ENCODE measurements around the gene PRRC2B.
"Not testable (repeated sequence)": the region's sequence is repeated elsewhere in the genome, so short reads cannot be mapped to it uniquely, and the experiment has no call there.

The PRRC2B gene

DNA sequence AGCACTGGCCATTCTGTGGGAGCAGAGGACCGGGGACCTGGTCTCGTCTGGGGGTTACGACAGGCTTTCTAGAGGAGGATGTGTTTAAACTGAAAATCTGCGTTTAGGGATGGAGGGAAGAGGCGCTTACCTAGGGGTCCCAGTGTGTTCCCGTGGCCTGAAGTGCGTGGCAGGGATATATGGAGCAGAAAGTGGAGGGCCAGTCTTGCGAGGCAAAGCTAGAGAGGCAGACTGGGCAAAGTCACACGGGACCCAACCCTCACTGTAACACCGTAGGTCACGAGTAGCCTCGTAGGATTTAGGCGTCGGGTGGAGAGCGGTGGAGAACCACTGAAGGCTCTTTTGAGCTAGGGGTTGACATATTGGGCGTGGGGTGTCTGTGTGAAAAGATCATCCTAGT, 76.1 kb downstream of the PRRC2B start:
- Mint-ChIP-seq H3K27me3 (no peaks in the 10 kb centered on the region), H3K27ac (peak overlapping the region; percentile 78), H3K9me3 (no peaks in the 10 kb centered on the region), H3K36me3 (peaks cover 50% of the 10 kb centered on the region), H3K4me3 (no peak overlapping the region), H3K4me1 (no peaks in the 10 kb centered on the region)
- DNase-seq (ENCODE audit: low spot score in 2 of 2) (no peak), ATAC-seq (ENCODE audit: low read depth) (no peak)

DNA sequence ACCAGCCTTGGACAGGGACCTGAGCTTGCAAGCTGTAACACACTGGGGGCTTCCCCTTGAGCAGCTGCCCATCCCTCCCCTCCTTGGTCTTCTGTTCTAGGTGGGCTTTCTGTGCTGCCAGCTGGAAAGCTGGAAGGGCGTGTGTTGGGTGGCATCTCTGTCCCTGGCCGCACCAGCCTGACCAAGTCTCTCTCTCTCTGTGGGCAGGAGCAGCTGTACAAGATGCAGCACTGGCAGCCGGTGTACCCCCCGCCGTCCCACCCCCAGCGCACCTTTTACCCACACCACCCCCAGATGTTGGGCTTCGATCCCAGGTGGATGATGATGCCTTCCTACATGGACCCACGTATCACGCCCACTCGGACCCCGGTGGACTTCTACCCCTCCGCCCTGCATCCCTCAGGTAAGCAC, 76.7 kb downstream of the PRRC2B start:
- peaks cover 51% of the 10 kb centered on the region for H3K36me3 Mint-ChIP-seq

DNA sequence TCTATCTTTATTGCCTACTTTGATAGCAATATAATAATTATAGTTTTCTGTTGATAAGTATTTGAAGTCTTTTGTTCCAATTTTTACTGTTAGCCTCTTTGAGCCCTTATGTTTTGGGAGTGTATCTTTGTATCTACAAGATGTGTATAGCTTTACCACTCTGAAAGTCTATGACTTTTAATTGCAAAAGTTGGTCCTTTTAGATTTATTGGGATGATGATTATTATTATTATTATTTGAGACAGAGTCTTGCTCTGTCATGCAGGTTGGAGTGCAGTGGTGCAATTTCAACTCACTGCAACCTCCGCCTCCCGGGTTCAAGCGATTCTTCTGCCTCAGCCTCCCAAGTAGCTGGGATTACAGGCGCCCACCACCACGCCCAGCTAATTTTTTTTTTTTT, 78.2 kb downstream of the PRRC2B start:
- not testable (repeated sequence) for H3K27me3 Mint-ChIP-seq; H3K4me3 Mint-ChIP-seq; H3K4me1 Mint-ChIP-seq; ATAC-seq (ENCODE audit: low read depth); DNase-seq (ENCODE audit: low spot score in 2 of 2); H3K9me3 Mint-ChIP-seq; H3K27ac Mint-ChIP-seq
- peaks cover 47% of the 10 kb centered on the region for H3K36me3 Mint-ChIP-seq

More for the DNA sequence above, 76.7 kb downstream of the PRRC2B start:
- no peaks in the 10 kb centered on the region for H3K4me1 Mint-ChIP-seq
- DNase-seq (ENCODE audit: low spot score in 2 of 2) (no peak), ATAC-seq (ENCODE audit: low read depth) (no peak)
- no peak overlapping the region for H3K27ac Mint-ChIP-seq
- H3K27me3 Mint-ChIP-seq = no peaks in the 10 kb centered on the region
- H3K9me3 Mint-ChIP-seq = no peaks in the 10 kb centered on the region
- H3K4me3 Mint-ChIP-seq = no peak overlapping the region

DNA sequence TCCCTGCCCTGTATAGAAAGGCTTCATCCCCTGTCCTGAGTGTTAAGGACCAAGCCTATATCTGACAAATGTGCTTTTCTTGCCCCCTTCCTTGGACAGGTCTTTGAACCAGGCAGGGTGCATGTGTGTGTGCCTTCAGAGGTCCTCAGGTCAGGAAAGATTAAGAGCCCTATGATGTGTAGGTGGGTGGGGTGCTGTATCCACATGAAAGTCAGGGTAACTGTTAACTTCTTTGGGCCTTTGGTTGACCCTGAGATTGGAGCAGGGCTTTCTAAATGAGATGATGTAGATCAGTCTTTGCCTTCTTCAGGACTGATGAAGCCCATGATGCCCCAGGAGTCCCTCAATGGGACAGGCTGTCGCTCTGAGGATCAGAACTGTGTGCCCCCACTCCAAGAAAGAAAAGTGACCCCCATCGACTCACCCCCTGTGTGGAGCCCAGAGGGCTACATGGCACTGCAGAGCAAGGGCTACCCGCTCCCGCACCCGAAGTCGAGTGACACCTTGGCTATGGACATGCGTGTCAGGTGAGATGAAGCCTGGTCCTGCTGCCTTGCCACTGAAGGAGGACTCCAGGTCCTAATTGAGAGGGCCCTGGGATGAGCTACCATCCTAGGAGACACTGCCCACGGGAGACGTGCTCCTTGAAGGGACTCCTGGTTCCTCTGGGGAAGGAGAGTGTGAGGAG, 79.5 kb downstream of the PRRC2B start:
- ATAC-seq (ENCODE audit: low read depth) (no peak), DNase-seq (ENCODE audit: low spot score in 2 of 2) (no peak)
- no peak overlapping the region for H3K4me3 Mint-ChIP-seq
- H3K27me3 Mint-ChIP-seq = no peaks in the 10 kb centered on the region
- no peaks in the 10 kb centered on the region for H3K4me1 Mint-ChIP-seq
- H3K27ac Mint-ChIP-seq = no peak overlapping the region
- H3K36me3 Mint-ChIP-seq = peaks cover 45% of the 10 kb centered on the region
- no peaks in the 10 kb centered on the region for H3K9me3 Mint-ChIP-seq

DNA sequence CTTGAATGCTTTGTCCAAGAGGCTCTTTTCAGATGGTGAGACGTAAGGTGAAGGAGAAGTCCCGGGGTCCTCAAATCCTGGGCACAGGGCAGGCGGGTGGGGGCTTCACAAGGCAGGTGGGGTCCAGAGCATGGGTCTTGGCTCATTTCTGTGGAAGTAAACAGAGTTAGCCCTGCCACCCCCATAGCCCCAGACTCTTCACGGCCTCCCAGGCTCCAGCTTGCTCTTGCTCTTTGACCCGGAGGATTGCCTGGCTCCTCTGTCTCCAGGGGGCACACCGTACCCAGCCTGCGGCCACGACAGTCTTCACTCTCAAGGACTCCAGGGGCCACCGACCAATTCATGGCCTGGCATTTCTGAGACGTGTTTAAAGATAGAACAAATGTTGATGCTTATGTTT, 80.0 kb downstream of the PRRC2B start:
- no peak for DNase-seq (ENCODE audit: low spot score in 2 of 2)
- no peaks in the 10 kb centered on the region for H3K9me3 Mint-ChIP-seq

DNA sequence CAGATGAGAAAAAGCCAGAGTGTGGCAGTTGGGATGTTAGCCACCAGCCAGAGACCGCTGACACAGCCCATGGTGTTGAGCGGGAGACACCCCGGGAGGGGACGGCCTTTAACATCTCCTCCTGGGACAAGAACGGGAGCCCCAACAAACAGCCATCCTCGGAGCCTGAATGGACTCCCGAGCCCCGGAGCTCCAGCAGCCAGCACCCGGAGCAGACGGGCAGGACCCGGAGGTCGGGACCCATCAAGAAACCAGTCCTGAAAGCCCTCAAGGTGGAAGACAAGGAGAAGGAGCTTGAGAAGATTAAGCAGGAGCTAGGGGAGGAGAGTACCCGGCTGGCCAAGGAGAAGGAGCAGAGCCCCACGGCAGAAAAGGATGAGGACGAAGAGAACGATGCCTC, 80.8 kb downstream of the PRRC2B start:
- Mint-ChIP-seq H3K9me3 (no peaks in the 10 kb centered on the region), H3K4me1 (no peaks in the 10 kb centered on the region), H3K4me3 (no peak overlapping the region), H3K27ac (no peak overlapping the region), H3K36me3 (peaks cover 50% of the 10 kb centered on the region), H3K27me3 (no peaks in the 10 kb centered on the region)
- ATAC-seq (ENCODE audit: low read depth) = no peak
- no peak for DNase-seq (ENCODE audit: low spot score in 2 of 2)

More for the DNA sequence above, 80.0 kb downstream of the PRRC2B start:
- Mint-ChIP-seq H3K36me3 (peaks cover 47% of the 10 kb centered on the region), H3K27me3 (no peaks in the 10 kb centered on the region), H3K4me3 (no peak overlapping the region), H3K27ac (no peak overlapping the region), H3K4me1 (no peaks in the 10 kb centered on the region)
- ATAC-seq (ENCODE audit: low read depth) = no peak

DNA sequence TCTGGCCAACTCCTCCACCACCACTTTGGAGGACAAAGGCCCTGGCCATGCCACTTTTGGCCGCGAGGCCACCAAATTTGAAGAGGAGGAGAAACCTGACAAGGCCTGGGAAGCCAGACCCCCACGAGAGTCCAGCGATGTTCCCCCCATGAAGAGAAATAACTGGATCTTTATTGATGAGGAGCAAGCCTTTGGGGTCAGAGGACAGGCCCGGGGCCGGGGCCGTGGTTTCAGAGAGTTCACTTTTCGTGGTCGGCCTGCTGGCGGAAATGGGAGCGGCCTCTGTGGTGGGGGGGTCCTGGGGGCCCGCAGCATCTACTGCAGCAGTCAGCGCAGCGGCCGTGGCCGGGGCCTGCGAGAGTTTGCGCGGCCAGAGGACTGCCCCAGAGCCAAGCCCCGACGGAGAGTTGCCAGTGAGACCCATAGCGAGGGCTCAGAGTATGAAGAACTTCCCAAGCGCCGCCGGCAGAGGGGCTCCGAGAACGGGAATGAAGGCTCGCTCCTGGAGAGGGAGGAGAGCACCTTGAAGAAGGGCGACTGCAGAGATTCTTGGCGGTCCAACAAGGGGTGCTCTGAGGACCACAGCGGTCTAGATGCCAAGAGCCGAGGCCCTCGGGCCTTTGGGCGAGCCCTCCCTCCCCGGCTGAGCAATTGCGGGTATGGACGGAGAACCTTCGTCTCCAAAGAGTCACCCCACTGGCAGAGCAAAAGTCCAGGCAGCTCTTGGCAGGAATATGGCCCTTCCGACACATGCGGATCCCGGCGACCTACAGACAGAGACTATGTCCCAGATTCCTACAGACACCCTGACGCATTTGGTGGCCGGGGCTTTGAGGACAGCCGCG, 81.4 kb downstream of the PRRC2B start:
- DNase-seq (ENCODE audit: low spot score in 2 of 2) (no peak), ATAC-seq (ENCODE audit: low read depth) (no peak)
- Mint-ChIP-seq H3K27ac (no peak overlapping the region), H3K9me3 (no peaks in the 10 kb centered on the region), H3K4me1 (no peaks in the 10 kb centered on the region), H3K4me3 (no peak overlapping the region), H3K27me3 (no peaks in the 10 kb centered on the region), H3K36me3 (peaks cover 45% of the 10 kb centered on the region)

DNA sequence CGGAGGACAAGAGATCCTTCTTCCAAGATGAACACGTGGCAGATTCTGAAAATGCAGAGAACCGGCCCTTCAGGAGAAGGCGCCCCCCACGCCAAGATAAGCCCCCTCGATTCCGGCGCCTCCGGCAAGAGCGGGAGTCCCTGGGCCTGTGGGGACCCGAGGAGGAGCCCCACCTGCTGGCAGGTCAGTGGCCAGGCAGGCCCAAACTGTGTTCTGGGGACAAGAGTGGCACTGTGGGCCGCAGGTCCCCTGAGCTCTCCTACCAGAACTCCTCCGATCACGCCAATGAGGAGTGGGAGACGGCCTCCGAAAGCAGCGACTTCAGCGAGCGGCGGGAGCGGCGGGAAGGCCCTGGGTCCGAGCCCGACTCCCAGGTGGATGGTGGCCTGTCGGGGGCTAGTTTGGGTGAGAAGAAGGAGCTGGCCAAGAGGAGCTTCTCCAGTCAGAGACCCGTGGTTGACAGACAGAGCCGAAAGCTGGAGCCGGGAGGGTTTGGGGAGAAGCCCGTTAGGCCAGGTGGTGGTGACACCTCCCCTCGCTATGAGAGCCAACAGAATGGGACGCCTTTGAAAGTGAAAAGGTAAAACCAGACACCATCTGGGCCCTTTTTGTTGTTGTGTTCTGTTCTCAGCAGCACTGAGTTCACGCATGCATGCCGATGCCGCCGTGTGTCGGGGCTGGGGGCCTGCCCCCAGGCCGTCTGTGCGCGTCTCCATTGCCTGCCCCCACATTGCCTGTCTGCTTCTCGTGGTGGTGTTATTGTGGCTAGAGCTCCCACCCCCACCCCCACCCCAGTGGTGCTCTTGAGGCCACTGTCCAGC, 82.3 kb downstream of the PRRC2B start:
- Mint-ChIP-seq H3K4me3 (no peak overlapping the region), H3K27ac (no peak overlapping the region), H3K27me3 (no peaks in the 10 kb centered on the region)

DNA sequence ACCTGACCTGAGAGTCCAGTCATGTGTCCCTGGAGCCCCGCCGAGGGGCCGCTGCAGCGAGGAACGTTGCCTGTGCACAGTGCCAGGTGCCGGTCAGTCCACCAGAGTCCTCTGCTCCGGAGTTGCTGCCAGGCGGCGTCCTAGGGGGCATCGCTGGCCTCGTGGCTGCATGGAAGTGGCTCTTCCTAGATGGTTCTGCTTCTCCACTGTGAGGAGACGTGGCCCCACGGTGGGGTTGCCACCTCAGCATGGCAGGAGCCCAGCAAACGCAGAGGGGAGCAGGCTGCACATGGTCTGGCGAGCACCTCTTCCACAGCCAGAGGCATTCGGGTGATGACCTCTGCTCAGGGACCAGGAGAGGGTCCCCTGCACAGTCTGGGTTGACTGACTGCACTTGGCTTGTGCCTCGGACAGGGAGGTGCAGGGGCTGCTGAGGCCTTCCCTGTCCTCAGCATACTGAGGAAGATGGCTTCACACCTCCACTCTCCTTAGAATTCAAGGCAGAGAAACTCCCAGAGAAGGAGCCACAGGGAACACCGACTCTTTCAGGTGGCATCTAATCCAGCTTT, 83.0 kb downstream of the PRRC2B start:
- no peak overlapping the region for H3K4me3 Mint-ChIP-seq
- DNase-seq (ENCODE audit: low spot score in 2 of 2) (no peak), ATAC-seq (ENCODE audit: low read depth) (no peak)
- H3K4me1 Mint-ChIP-seq = no peaks in the 10 kb centered on the region
- no peak overlapping the region for H3K27ac Mint-ChIP-seq
- no peaks in the 10 kb centered on the region for H3K27me3 Mint-ChIP-seq
- peaks cover 37% of the 10 kb centered on the region for H3K36me3 Mint-ChIP-seq
- no peaks in the 10 kb centered on the region for H3K9me3 Mint-ChIP-seq

More for the DNA sequence above, 82.3 kb downstream of the PRRC2B start:
- ATAC-seq (ENCODE audit: low read depth) = no peak
- no peak for DNase-seq (ENCODE audit: low spot score in 2 of 2)
- Mint-ChIP-seq H3K9me3 (no peaks in the 10 kb centered on the region), H3K4me1 (no peaks in the 10 kb centered on the region), H3K36me3 (peaks cover 41% of the 10 kb centered on the region)

DNA sequence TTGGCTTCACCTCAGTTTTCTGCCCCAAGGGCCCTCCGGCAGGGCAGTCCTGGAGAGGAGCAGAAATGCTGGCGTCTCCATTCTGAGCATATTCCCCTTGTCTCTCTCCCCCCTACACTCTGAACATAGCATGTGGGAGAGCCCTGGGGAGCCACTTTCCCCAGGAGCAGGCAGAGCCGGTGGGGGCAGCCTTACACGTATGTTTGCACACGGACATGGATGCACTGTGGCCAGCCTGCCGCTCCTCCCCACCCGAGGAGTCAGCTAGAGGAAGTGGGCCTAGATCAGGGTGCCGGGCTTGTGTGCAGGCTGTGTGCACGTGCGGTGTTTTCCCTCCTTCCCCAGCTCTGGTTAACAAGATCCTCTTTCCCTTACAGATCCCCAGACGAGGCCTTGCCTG, 83.5 kb downstream of the PRRC2B start:
- Mint-ChIP-seq H3K9me3 (no peaks in the 10 kb centered on the region), H3K4me3 (no peak overlapping the region), H3K27me3 (no peaks in the 10 kb centered on the region), H3K4me1 (peaks cover 3% of the 10 kb centered on the region), H3K27ac (no peak overlapping the region), H3K36me3 (peaks cover 39% of the 10 kb centered on the region)
- ATAC-seq (ENCODE audit: low read depth) (no peak), DNase-seq (ENCODE audit: low spot score in 2 of 2) (no peak)

DNA sequence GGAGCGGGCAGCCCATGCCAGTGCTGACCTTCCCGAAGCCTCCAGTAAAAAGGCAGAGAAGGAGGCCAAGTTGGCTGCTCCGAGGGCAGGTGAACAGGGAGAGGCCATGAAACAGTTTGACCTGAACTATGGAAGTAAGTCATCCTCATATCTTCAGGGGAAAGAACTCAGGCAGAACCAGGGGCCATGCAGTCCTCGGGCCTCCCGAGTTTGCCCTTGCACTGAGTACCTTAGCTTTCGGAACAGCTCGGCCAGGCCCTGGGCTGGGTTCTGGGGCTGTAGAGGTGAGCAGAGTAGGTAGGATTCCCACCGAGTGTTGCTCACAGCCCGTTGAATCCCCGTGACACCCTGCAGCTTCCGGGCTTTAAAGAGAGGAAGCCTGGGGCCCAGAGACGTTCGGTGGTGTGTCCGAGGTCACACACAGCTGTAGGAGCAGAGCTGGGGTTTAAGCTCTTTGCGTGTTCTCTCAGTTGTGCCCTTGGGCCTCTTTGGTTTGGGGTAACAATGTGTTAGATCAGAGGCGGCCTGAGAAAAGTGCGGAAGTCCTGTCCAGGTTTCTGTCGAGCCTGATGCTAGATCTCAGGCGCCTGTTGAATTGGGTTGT, 84.0 kb downstream of the PRRC2B start:
- Mint-ChIP-seq H3K9me3 (no peaks in the 10 kb centered on the region), H3K36me3 (peaks cover 39% of the 10 kb centered on the region), H3K4me1 (peaks cover 3% of the 10 kb centered on the region), H3K27me3 (no peaks in the 10 kb centered on the region), H3K27ac (no peak overlapping the region), H3K4me3 (no peak overlapping the region)
- DNase-seq (ENCODE audit: low spot score in 2 of 2) (no peak), ATAC-seq (ENCODE audit: low read depth) (no peak)

DNA sequence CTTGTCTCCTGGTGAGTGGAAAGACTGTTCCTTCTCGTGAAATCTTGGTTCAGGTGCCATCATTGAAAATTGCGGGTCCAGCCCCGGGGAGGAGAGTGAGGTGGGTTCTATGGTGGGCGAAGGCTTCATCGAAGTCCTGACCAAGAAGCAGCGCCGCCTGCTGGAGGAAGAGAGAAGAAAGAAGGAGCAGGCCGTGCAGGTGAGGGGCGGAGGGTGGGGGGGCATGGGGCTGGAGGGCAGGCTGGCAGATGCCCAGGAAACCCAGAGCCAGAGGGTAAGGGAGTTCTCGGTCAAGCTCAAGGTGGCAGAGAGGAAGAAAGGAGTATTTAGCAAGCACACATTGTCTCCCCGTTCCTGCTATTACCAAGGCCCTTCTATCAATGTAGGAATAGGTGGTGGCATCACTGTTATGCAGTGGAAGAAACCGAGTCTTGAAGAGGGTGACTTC, 84.6 kb downstream of the PRRC2B start:
- Mint-ChIP-seq H3K27ac (no peak overlapping the region), H3K4me3 (no peak overlapping the region), H3K36me3 (peaks cover 36% of the 10 kb centered on the region), H3K4me1 (peaks cover 3% of the 10 kb centered on the region), H3K9me3 (no peaks in the 10 kb centered on the region), H3K27me3 (no peaks in the 10 kb centered on the region)
- ATAC-seq (ENCODE audit: low read depth) (peak; percentile 79), DNase-seq (ENCODE audit: low spot score in 2 of 2) (peak; percentile 58 to 63)

DNA sequence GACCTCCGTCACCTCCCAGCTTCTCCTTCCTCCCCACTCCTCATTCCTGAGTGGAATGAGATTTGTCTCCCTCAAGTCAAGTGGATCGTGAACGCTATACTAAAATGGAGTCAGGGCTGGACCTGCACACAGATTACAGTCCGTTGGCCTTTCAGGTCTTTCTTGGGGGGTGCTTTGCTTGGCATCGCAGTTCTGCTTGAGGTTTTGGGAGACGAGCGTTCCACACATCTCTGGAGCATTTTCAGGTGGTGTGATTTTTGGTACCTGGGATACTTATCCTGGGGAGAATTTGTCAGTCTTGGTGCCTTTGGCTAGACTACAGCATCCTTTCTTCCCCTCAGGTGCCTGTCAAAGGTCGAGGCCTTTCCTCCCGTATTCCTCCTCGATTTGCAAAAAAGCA, 85.0 kb downstream of the PRRC2B start:
- no peak overlapping the region for H3K27ac Mint-ChIP-seq
- peaks cover 34% of the 10 kb centered on the region for H3K36me3 Mint-ChIP-seq
- H3K4me3 Mint-ChIP-seq = no peak overlapping the region
- no peaks in the 10 kb centered on the region for H3K27me3 Mint-ChIP-seq
- peaks cover 3% of the 10 kb centered on the region for H3K4me1 Mint-ChIP-seq
- no peaks in the 10 kb centered on the region for H3K9me3 Mint-ChIP-seq
- no peak for ATAC-seq (ENCODE audit: low read depth)
- DNase-seq (ENCODE audit: low spot score in 2 of 2) = no peak
